PC-3 (cell line): ENCODE measurements around the gene PKN1.

Source experiments
- CTCF ChIP-seq: fragments of 300-600 bp; sonication (generic); conservative IDR thresholded peaks from 2 replicates; pipeline ENCODE4 v1.5.1; 2017; ENCODE audit warnings: antibody characterized with exemption, low read depth, mild to moderate bottlenecking, low read length
- EZH2phosphoT487 ChIP-seq: fragments of 300-600 bp; sonication (generic); IDR thresholded peaks from 2 replicates; pipeline ENCODE4 v1.6.1; 2018; ENCODE audit warnings: mild to moderate bottlenecking, antibody characterized with exemption, low read length, borderline replicate concordance

GRCh38 chr19:14385492-14385891 lies 47.6 kb upstream of the PKN1 start:
- no peak for TF ChIP-seq CTCF
- no peak for TF ChIP-seq EZH2phosphoT487
